HEK293T (cell line): Measurements from ENCODE around the gene GCSH.

Experiments
- CTCF ChIA-PET: fragments of 350-600 bp; formaldehyde crosslinking; extraction: SDS; loops from one replicate; lab custom pipeline; 2021; ENCODE audit warnings: antibody characterized with exemption, inconsistent platforms; lab: Yijun Ruan, JAX
- POLR2A ChIA-PET: fragments of 350-600 bp; formaldehyde crosslinking; extraction: SDS; loops from one replicate; lab custom pipeline; 2020; ENCODE audit warnings: antibody characterized with exemption, inconsistent platforms; lab: Yijun Ruan, JAX
- DNase-seq: peaks from one replicate; pipeline ENCODE4 v3.0.0; 2012; ENCODE audit warnings: mixed read lengths; ENCODE audit errors: extremely low spot score
- ARNT ChIP-seq: fragments of 450-650 bp; IDR thresholded peaks from 2 replicates; pipeline ENCODE4 v1.6.1; 2017; ENCODE audit warnings: mild to moderate bottlenecking
- BHLHE40 ChIP-seq: fragments of 450-650 bp; IDR thresholded peaks from 2 replicates; pipeline ENCODE4 v1.6.1; 2016; ENCODE audit warnings: mild to moderate bottlenecking, moderate library complexity, borderline replicate concordance
- CTBP1 ChIP-seq: fragments of 450-650 bp; IDR thresholded peaks from 2 replicates; pipeline ENCODE4 v1.6.1; 2016; ENCODE audit warnings: borderline replicate concordance
- ELF4 ChIP-seq: fragments of 450-650 bp; IDR thresholded peaks from 2 replicates; pipeline ENCODE4 v1.6.1; 2017; ENCODE audit warnings: antibody characterized with exemption
- FOXA1 ChIP-seq: fragments of 450-650 bp; IDR thresholded peaks from 2 replicates; pipeline ENCODE4 v1.6.1; 2016; ENCODE audit warnings: mild to moderate bottlenecking
- FOXK2 ChIP-seq: fragments of 450-650 bp; IDR thresholded peaks from 2 replicates; pipeline ENCODE4 v1.6.1; 2016; ENCODE audit warnings: mild to moderate bottlenecking
- FOXM1 ChIP-seq: fragments of 450-650 bp; IDR thresholded peaks from 2 replicates; pipeline ENCODE4 v1.6.1; 2017; ENCODE audit warnings: mild to moderate bottlenecking, borderline replicate concordance
- HDGF ChIP-seq: fragments of 450-650 bp; IDR thresholded peaks from 2 replicates; pipeline ENCODE4 v1.6.1; 2017; ENCODE audit warnings: antibody characterized with exemption, borderline replicate concordance
- L3MBTL2 ChIP-seq: fragments of 450-650 bp; conservative IDR thresholded peaks from 2 replicates; pipeline ENCODE4 v1.6.1; 2016; ENCODE audit warnings: mild to moderate bottlenecking
- LEF1 ChIP-seq: fragments of 450-650 bp; IDR thresholded peaks from 2 replicates; pipeline ENCODE4 v1.6.1; 2017; ENCODE audit warnings: mild to moderate bottlenecking, borderline replicate concordance
- NFRKB ChIP-seq: fragments of 450-650 bp; IDR thresholded peaks from 2 replicates; pipeline ENCODE4 v1.6.1; 2016; ENCODE audit warnings: mild to moderate bottlenecking, moderate library complexity
- SP1 ChIP-seq: fragments of 450-650 bp; IDR thresholded peaks from 2 replicates; pipeline ENCODE4 v1.6.1; 2017
- SUZ12 ChIP-seq: fragments of 450-650 bp; IDR thresholded peaks from 2 replicates; pipeline ENCODE4 v1.6.1; 2016; ENCODE audit warnings: mild to moderate bottlenecking
- TARDBP ChIP-seq: fragments of 450-650 bp; IDR thresholded peaks from 2 replicates; pipeline ENCODE4 v1.6.1; 2016
- ZNF384 ChIP-seq: fragments of 450-650 bp; IDR thresholded peaks from 2 replicates; pipeline ENCODE4 v1.6.1; 2016
- TF ChIP-seq, protein P1 (sequence below): fragments of 450-650 bp; IDR thresholded peaks from 2 replicates; pipeline ENCODE4 v1.6.1; 2016

GCSH gene

DNA sequence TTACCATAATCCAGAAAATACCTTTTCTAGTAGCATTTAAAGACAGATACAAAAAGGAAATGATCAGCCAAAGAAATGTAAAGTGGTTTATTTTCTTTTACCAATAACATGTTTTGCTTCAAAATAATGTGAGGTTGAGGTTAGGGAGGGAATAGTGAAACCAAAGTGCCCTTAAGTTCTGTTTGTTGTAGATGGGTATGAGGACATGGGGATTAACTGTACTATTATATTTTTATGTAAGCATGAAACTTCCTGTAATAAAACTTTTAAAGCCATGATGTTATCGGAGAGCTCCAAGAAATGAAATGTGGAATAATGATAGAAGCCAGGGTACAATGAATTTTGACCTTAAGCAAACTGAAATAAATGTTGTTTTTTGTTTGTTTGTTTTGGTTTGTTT, 29.0 kb downstream of the GCSH start:
- no peak for TF ChIP-seq CTBP1
- no peak for TF ChIP-seq SUZ12
- TF ChIP-seq L3MBTL2, result no peak
- TF ChIP-seq ZNF384, result no peak
- no peak for TF ChIP-seq FOXK2
- TF ChIP-seq ARNT, result no peak
- no peak for TF ChIP-seq NFRKB
- no peak for TF ChIP-seq LEF1
- no peak for TF ChIP-seq BHLHE40
- TF ChIP-seq FOXM1, result no peak
- no peak for TF ChIP-seq FOXA1
- TF ChIP-seq HDGF, result no peak
- TF ChIP-seq, protein P1, sequence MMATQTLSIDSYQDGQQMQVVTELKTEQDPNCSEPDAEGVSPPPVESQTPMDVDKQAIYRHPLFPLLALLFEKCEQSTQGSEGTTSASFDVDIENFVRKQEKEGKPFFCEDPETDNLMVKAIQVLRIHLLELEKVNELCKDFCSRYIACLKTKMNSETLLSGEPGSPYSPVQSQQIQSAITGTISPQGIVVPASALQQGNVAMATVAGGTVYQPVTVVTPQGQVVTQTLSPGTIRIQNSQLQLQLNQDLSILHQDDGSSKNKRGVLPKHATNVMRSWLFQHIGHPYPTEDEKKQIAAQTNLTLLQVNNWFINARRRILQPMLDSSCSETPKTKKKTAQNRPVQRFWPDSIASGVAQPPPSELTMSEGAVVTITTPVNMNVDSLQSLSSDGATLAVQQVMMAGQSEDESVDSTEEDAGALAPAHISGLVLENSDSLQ, result no peak
- no peak for TF ChIP-seq SP1
- ChIA-PET POLR2A (interaction anchor here (1.1 kb wide), 1 partner anchor 9 kb away, joined by 5 read pairs; the partner anchor contains the start of gene C16orf46), CTCF (no interaction called here)
- DNase-seq, result no peak

DNA sequence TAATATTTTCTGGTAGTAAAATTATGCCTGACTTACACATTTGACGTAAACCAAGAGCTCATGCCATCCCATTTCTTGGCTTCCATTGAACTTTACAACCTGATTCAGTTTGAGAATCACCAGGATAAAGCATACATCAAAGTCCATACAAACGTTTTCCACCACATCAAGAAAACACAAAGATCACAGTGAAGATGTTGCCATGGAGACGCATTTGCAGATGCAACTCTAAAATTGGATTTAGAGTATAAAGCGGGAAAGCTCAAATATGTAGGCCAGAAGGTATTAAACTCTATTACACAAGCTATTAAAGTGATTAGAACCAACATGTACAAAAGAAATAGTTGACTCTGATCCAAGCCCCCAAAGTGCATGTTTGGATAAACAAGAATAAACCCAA, 29.5 kb downstream of the GCSH start:
- no peak for DNase-seq
- ChIA-PET POLR2A (interaction anchor here (1.1 kb wide), 1 partner anchor 10 kb away, joined by 5 read pairs; the partner anchor contains the start of gene C16orf46), CTCF (interaction anchor here (0.7 kb wide), 1 partner anchor 164 kb away, joined by 3 read pairs; no protein-coding TSS in a partner anchor)
- TF ChIP-seq L3MBTL2, result no peak
- TF ChIP-seq TARDBP, result no peak
- TF ChIP-seq, protein P1, result no peak
- no peak for TF ChIP-seq FOXK2
- no peak for TF ChIP-seq LEF1
- TF ChIP-seq BHLHE40, result no peak
- no peak for TF ChIP-seq ARNT
- TF ChIP-seq FOXM1, result no peak
- no peak for TF ChIP-seq SP1
- no peak for TF ChIP-seq ELF4
- TF ChIP-seq SUZ12, result no peak
- TF ChIP-seq HDGF, result no peak
- no peak for TF ChIP-seq CTBP1

DNA sequence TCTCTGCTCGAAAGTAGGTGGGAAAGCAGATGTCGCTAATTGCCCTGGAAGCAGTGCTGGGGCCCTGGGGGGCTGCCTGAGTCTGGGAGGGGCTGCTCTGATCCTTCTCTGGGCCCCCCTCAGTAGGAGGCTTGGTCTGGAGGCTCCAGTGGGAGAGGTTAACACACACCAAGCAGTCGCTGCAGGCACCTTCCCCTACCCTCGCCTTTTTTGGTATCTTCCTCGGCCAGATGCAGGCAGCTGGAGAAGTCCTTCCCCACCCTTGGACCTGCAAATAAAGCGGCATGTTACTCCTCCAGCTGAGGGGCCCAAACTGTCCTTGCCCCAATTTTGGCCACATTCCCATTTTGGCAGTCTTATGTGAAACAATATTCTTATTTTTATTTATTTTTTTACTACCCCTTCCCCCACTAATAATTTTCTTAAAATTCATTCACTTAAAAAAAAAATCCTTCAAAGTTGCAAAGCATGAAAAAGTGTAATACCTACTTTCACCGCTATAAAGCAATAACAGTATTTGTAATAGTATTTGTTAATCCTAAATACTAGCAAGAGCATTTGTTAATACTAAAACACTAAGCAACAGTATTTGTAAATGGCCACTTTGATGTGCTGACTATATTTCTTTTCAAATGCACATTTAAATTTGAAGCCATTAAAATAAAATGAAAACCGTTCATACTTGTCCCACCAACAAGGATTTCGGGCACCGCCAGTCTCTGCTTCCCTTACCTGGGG, 34.2 kb downstream of the GCSH start:
- TF ChIP-seq FOXK2, result no peak
- TF ChIP-seq TARDBP, result no peak
- no peak for TF ChIP-seq ARNT
- no peak for TF ChIP-seq FOXA1
- no peak for TF ChIP-seq SUZ12
- TF ChIP-seq ELF4, result no peak
- no peak for TF ChIP-seq LEF1
- no peak for TF ChIP-seq SP1
- TF ChIP-seq CTBP1, result no peak
- POLR2A ChIA-PET, result no interaction called here
- DNase-seq, result no peak
- CTCF ChIA-PET, result no interaction called here

DNA sequence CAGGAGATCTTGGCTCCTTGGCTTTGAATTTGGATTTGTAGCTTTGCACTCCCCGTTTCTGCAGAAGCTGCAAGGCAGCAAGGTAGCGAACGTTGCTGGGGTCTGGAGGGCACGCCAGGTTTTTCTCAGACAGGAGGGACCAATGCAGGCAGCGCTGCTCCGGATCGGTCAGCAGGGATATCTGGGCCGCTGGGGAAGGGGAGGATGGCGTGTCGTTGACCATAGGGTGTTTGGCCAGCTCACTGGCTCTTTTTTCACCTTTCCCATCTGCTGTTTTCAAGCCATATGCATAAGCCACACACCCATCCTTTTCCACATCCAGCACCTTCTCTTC, 34.9 kb downstream of the GCSH start:
- TF ChIP-seq ZNF384 (no peak), ELF4 (no peak), FOXA1 (no peak), SUZ12 (no peak), FOXK2 (no peak), SP1 (no peak), NFRKB (no peak), BHLHE40 (no peak), HDGF (no peak), LEF1 (no peak), FOXM1 (no peak), L3MBTL2 (no peak), TARDBP (no peak)
- TF ChIP-seq, protein P1, result no peak
- CTCF ChIA-PET, result no interaction called here
- POLR2A ChIA-PET, result no interaction called here
- no peak for DNase-seq

DNA sequence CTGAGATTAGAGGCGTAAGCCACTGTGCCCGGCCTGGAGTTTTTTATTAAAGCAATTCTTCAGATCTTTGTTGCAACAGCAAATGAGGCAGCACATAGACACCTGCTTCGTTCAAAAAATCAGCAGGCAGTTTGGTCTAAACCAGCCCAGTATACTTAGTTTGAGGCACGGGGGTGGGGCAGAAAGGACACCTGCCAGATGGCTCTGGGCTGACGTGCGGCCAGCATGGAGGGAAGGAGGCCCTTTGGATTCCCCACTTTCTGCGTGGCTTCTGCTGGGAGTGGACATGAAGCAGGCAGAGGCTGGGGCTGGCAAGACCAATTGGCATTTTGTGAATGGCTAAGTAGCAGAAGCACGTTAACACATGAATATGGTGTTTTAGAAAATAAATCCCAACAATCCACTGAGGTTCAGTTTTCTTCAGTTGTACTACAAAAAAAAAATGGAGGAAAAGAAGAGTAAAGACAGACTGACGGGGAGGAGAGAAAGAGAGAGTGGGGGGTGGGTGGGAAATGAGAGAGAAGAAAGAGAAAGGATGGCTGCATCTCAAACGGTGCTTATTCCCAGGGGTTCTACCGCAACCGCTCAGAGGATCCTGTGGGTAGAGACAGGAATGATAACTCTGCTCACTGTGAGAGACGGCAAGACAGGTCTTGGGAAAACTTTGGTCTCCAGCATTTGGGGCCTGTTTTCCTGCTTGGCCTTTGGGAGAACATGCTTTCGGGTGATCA, 35.5 kb downstream of the GCSH start:
- no peak for TF ChIP-seq LEF1
- TF ChIP-seq ELF4, result no peak
- no peak for TF ChIP-seq ARNT
- no peak for TF ChIP-seq FOXK2
- TF ChIP-seq FOXM1, result no peak
- TF ChIP-seq NFRKB, result no peak
- TF ChIP-seq FOXA1, result no peak
- no peak for TF ChIP-seq BHLHE40
- TF ChIP-seq SP1, result no peak
- TF ChIP-seq HDGF, result no peak
- TF ChIP-seq L3MBTL2, result no peak
- TF ChIP-seq, protein P1, result no peak
- no peak for TF ChIP-seq SUZ12
- TF ChIP-seq ZNF384, result no peak
- TF ChIP-seq CTBP1, result no peak
- no peak for TF ChIP-seq TARDBP
- DNase-seq, result no peak
- POLR2A ChIA-PET, result interaction anchor here (1.7 kb wide), 1 partner anchor 16 kb away, joined by 6 read pairs; the partner anchor contains the start of gene C16orf46
- CTCF ChIA-PET, result no interaction called here
